Activated CD8-positive, alpha-beta T cell treated with anti-CD3 and anti-CD28 coated beads, Interleukin-2, amount 10 ng/mL, durations not matched to agents 7 days and 5 days (primary cell): Measurements from ENCODE around the gene SMCO1. TPM values are rescaled to one million over a fixed set of nuclear protein-coding genes. Genes with fewer than 3 reads are reported as not detected.

Experiments used
- total RNA-seq, 2 experiments: library from RNA; stranded (reverse); gene quantifications; one replicate each; pipeline ENCODE4 v1.2.3, GENCODE V29; 2021

SMCO1 gene
- total RNA-seq, 2 experiments from 2014 or later, result 0.13 TPM; not detected in 1

Other genes with a start within 250 kb of the SMCO1 start
- 10 to 100 TPM; 53.2 to 57.3 TPM for gene PCYT1A, start 227.6 kb downstream of the SMCO1 start, total RNA-seq
- 10 to 100 TPM; 12.0 to 21.1 TPM for gene DYNLT2B, start 197.1 kb downstream of the SMCO1 start, total RNA-seq
- not detected for gene TM4SF19, start 177.0 kb downstream of the SMCO1 start, total RNA-seq
- gene UBXN7, start 82.9 kb downstream of the SMCO1 start, total RNA-seq, result 10 to 100 TPM; 43.5 to 45.1 TPM
- 10 to 100 TPM; 35.2 to 39.3 TPM for gene RNF168, start 11.6 kb downstream of the SMCO1 start, total RNA-seq
- gene WDR53, start 53.2 kb upstream of the SMCO1 start, total RNA-seq, result 10 to 100 TPM; 21.0 to 21.8 TPM
- gene FBXO45, start 53.3 kb upstream of the SMCO1 start, total RNA-seq, result 10 to 100 TPM; 16.1 to 17.7 TPM
- 10 to 100 TPM; 37.5 to 39.9 TPM for gene NRROS, start 124.3 kb upstream of the SMCO1 start, total RNA-seq
- 1 to 10 TPM; 4.6 to 5.6 TPM for gene CEP19, start 196.9 kb upstream of the SMCO1 start, total RNA-seq
- gene PIGX, start 197.0 kb upstream of the SMCO1 start, total RNA-seq, result 10 to 100 TPM; 41.5 to 42.1 TPM
- 100 to 1,000 TPM in 1 of 2 experiments, 10 to 100 TPM in 1; 84.7 to 104 TPM for gene PAK2, start 224.5 kb upstream of the SMCO1 start, total RNA-seq